NCI-H524 (cell line): ENCODE results near the gene SLC25A13.

Experiments used
- DNase-seq, 2 experiments: peaks; one replicate each; lab custom pipeline; 2025; lab: John Stamatoyannopoulos, UW

SLC25A13 gene

GRCh38 chr7:96322847-96323461 is 1.1 kb upstream of the SLC25A13 start:
- DNase-seq: no peak

GRCh38 chr7:96322373-96322695 is 436 bp upstream of the SLC25A13 start:
- peak in 1 of 2 experiments; percentile 80 for DNase-seq

GRCh38 chr7:96321031-96321657 is 754 bp downstream of the SLC25A13 start:
- peak; percentile 93 to 97 for DNase-seq

DNA sequence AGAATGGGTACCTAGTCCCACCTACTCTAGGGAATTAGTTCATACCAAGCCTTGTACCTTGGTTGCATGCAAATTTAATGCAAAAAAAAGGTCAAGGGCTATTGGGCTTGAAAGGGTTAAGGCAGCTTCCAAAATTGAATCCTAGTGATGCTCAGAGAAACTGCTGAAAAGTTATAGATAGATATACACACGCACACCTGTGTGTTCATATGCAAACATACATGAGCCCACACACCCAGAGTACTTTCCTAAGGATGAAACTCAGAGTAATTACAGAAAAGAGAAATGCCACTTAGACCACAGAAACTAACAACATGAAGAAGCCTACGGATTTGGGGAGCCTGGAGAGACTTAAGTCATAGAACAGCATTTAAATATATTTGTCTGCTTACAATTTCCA is 1.5 kb downstream of the SLC25A13 start:
- no peak for DNase-seq

- no peak for DNase-seq
These were observed 2.5 kb downstream of the SLC25A13 start for GRCh38 chr7:96319439-96319838.

GRCh38 chr7:96316949-96317348 is 4.9 kb downstream of the SLC25A13 start:
- DNase-seq: no peak

GRCh38 chr7:96315125-96315512 is 6.8 kb downstream of the SLC25A13 start:
- DNase-seq: no peak

- DNase-seq: no peak
These were observed 7.3 kb downstream of the SLC25A13 start for GRCh38 chr7:96314402-96315124.

GRCh38 chr7:96313940-96314339 is 8.0 kb downstream of the SLC25A13 start:
- no peak for DNase-seq

DNA sequence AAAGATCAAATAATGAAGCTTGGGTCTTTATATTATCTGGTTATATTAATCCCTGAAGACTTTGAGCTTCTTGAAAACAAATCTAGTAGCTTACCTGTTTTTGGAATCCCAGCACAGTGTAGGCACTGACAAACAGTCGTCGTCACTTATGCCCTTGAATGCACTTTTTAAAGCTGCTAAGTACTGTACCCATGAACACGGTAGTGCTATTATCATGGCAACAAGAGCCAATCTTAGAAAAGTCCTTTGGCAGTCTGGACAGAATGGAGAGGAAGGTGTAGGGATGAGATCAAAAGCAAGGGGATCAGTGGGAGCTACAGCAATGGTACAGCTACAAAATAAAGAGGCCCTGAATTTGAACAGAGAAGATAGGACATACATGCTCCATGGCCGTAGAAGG is 9.4 kb downstream of the SLC25A13 start:
- no peak for DNase-seq

GRCh38 chr7:96311967-96312366 is 9.9 kb downstream of the SLC25A13 start:
- DNase-seq: no peak

GRCh38 chr7:96310110-96310509 is 11.8 kb downstream of the SLC25A13 start:
- DNase-seq: no peak

GRCh38 chr7:96308950-96309263 is 13.0 kb downstream of the SLC25A13 start:
- no peak for DNase-seq

- DNase-seq: no peak
These were observed 13.5 kb downstream of the SLC25A13 start for GRCh38 chr7:96308253-96308949.

- DNase-seq: no peak
These were observed 15.3 kb downstream of the SLC25A13 start for GRCh38 chr7:96306385-96307125.

DNA sequence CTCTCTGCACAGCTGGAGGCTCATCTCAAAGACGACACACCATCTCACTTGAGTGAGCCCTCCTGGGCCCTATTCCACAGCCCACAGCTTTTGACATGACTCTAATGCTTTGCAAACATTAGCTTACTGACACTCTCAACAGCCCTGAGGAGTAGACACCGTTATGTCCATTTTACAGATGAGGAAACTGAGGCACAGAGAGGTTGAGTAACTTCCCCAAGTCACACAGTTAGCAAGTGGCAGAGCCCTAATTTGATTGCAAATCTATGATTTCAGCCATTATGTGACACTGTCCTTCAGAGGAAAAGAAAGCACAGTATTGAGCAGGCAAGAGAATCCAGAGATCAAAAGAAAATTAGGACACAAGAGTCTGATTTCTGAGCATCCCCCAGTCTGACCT is 16.0 kb downstream of the SLC25A13 start:
- no peak for DNase-seq

DNA sequence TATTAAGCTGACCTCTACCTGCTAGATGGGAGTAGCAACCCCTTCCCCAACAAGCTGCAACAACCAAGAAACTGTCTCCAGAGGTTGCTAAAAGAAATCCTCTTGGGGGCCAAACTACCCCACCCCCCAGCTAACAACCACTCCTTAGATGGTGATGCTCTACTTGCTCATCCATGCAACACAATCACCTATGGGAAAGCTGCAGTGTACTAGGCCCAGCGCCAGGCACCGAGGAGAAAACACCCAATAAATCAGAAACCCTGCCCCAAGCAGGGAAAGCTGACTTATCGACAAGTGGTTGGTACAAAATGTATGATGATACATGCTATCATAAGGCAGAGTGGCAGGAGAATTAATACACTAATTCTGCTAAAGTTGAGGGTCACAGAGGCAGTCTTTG is 17.3 kb downstream of the SLC25A13 start:
- no peak for DNase-seq

DNA sequence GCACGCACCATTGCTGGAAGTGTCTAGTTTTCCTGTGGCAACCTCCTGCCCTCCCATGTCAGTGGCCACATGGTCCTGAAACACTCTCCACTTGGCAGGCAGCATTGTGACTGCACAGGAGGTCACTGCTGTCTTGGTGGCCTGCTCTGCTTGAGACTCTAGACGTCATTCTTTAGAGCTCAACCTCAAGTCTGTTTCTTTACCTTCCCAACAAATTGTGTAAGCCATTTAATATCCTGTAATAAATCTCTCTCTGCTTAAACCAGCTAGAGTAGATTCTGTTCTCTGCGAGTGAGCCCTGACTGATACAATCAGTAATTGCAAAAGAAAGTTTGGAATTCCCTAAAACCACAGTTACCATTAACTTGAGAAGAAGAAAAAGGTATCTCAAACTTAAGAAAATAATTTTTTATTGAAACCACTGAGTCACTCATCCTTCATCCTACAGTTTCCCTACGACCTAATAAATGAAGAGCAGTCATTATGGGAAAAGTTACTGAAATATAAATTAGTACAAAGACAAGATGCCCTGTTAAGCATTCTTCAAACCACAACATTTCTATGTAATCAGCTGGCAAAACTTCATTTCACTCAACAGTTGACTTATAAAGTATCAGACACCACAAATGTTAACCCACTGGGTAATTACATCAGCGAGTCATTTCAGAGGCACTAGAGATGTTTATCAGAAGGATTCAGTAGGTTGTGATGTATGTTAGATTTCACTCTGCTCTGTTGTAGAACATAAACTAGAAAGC is 18.0 kb downstream of the SLC25A13 start:
- DNase-seq: no peak

GRCh38 chr7:96303105-96303685 is 18.7 kb downstream of the SLC25A13 start:
- no peak for DNase-seq

GRCh38 chr7:96300986-96301385 is 20.9 kb downstream of the SLC25A13 start:
- DNase-seq: no peak

GRCh38 chr7:96300502-96300901 is 21.4 kb downstream of the SLC25A13 start:
- no peak for DNase-seq
